Spleen (tissue), 7 donors: ENCODE measurements around the gene MED27.

Source experiments
- POLR2A ChIP-seq, 3 donors: fragments of 450-650 bp; IDR thresholded peaks; one replicate each; pipeline ENCODE4 v1.5.1; 2017; ENCODE audit warnings: antibody characterized with exemption in 3 of 3, mild to moderate bottlenecking in 1 of 3
- POLR2AphosphoS5 ChIP-seq, 3 donors: sonication (generic); formaldehyde crosslinking; IDR thresholded peaks; one replicate each; pipeline ENCODE4 v1.5.1; 2017; ENCODE audit warnings: antibody characterized with exemption in 3 of 3
- TF ChIP-seq, protein P1 (sequence below), 11 experiments: fragments of 200-600 bp in 7 of 11; fragments of 450-650 bp in 4 of 11; sonication (generic) in 4 of 11; IDR thresholded peaks in 8 of 11; conservative IDR thresholded peaks in 3 of 11; 1 replicate in 7 of 11; 2 replicates in 4 of 11; pipeline versions ENCODE4 v1.4.0 to v1.8.0; 2016 to 2021; ENCODE audit warnings: antibody characterized with exemption in 11 of 11, inconsistent platforms in 4 of 11, mild to moderate bottlenecking in 1 of 11
- donor health status: DM: no; HTN: no; CAD: no; lungs with moderate emphysema.
- donor health status: DM: no; HTN: no; CAD: no.
- donor health status: DM: no; HTN: no; CAD: no.

DNA sequence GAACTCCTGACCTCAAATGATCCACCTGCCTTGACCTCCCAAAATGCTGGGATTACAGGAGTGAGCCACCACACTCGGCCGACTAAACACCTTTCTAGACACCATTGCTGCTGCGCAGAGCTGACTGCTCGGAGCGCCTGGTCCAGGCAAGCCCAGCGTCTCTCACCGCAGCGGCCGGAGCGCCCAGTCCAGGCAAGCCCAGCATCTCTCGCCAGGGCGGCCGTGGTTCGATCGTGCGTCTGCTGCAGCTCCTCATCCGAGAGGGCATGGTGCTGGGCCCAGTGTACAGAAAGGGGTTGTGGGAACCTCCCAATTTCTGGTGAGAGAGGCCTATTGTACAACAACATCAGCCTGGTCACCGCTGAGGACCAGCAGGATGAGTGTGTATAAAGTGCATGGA is 230.3 kb downstream of the MED27 start:
- no peak for TF ChIP-seq POLR2AphosphoS5 (IDR thresholded peaks at IDR 0.05)
- TF ChIP-seq, protein P1, sequence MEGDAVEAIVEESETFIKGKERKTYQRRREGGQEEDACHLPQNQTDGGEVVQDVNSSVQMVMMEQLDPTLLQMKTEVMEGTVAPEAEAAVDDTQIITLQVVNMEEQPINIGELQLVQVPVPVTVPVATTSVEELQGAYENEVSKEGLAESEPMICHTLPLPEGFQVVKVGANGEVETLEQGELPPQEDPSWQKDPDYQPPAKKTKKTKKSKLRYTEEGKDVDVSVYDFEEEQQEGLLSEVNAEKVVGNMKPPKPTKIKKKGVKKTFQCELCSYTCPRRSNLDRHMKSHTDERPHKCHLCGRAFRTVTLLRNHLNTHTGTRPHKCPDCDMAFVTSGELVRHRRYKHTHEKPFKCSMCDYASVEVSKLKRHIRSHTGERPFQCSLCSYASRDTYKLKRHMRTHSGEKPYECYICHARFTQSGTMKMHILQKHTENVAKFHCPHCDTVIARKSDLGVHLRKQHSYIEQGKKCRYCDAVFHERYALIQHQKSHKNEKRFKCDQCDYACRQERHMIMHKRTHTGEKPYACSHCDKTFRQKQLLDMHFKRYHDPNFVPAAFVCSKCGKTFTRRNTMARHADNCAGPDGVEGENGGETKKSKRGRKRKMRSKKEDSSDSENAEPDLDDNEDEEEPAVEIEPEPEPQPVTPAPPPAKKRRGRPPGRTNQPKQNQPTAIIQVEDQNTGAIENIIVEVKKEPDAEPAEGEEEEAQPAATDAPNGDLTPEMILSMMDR (IDR thresholded peaks at IDR 0.05 in 8 of 11, conservative IDR thresholded peaks at IDR 0.05 in 3 of 11) = no peak
- no peak for TF ChIP-seq POLR2A (IDR thresholded peaks at IDR 0.05)
